SIG-M5 treated with dmso at 0.1 percent for 504 hours (cell line): ENCODE results near the gene RLN3.

Experiments
- DNase-seq: peaks from one replicate; lab custom pipeline; 2025; ENCODE audit not compliant: unreplicated experiment; lab: John Stamatoyannopoulos, UW

RLN3 gene

GRCh38 chr19:14053032-14053431, 25.1 kb downstream of the RLN3 start:
- no peak for DNase-seq

- no peak for DNase-seq
Observed at GRCh38 chr19:14053500-14053899, 25.6 kb downstream of the RLN3 start.

GRCh38 chr19:14054099-14054498, 26.2 kb downstream of the RLN3 start:
- DNase-seq, result no peak

GRCh38 chr19:14054721-14055120, 26.8 kb downstream of the RLN3 start:
- no peak for DNase-seq

- no peak for DNase-seq
Observed at GRCh38 chr19:14055396-14055795, 27.4 kb downstream of the RLN3 start.

GRCh38 chr19:14056069-14056666, 28.2 kb downstream of the RLN3 start:
- DNase-seq, result no peak

GRCh38 chr19:14056741-14057356, 28.9 kb downstream of the RLN3 start:
- DNase-seq, result no peak

GRCh38 chr19:14058182-14059092, 30.5 kb downstream of the RLN3 start:
- no peak for DNase-seq

- no peak for DNase-seq
Observed at GRCh38 chr19:14059093-14059480, 31.1 kb downstream of the RLN3 start.

GRCh38 chr19:14059652-14060155, 31.8 kb downstream of the RLN3 start:
- no peak for DNase-seq

- DNase-seq, result no peak
Observed at GRCh38 chr19:14061081-14061749, 33.3 kb downstream of the RLN3 start.

- DNase-seq, result no peak
Observed at GRCh38 chr19:14061751-14062557, 34.0 kb downstream of the RLN3 start, which contains the start of gene PALM3. Gene PALM3, minus strand, starts transcription at chr19:14062076. Its CDS starts 96 bp downstream, at chr19:14061980.

GRCh38 chr19:14062558-14062855, 34.6 kb downstream of the RLN3 start:
- DNase-seq, result no peak

- DNase-seq, result no peak
Observed at GRCh38 chr19:14063105-14063504, 35.2 kb downstream of the RLN3 start.

- no peak for DNase-seq
Observed at GRCh38 chr19:14066134-14066533, 38.2 kb downstream of the RLN3 start.

GRCh38 chr19:14070268-14071050, 42.5 kb downstream of the RLN3 start:
- no peak for DNase-seq

GRCh38 chr19:14072535-14073260, 44.8 kb downstream of the RLN3 start, which contains the start of gene MISP3:
Gene MISP3, plus strand, starts transcription at chr19:14072786. Its CDS starts 524 bp downstream, at chr19:14073310.
- DNase-seq, result no peak

- peak; percentile 66 for DNase-seq
Observed at GRCh38 chr19:14073261-14073924, 45.4 kb downstream of the RLN3 start.
